Nephron (organoid): ENCODE data around the gene EIF1AX.
A peak's percentile ranks its signal among the peaks of the same experiment; 100 is the strongest.

Experiments
- H3K27ac Mint-ChIP-seq, 3 experiments: 2 replicates each; pipeline ENCODE4 v1.8.0; 2020; ENCODE audit warnings: mixed read lengths in 3 of 3, mild to moderate bottlenecking in 2 of 3, moderate library complexity in 1 of 3
- H3K27me3 Mint-ChIP-seq: 2 replicates; pipeline ENCODE4 v1.8.0; 2021; ENCODE audit warnings: low read depth, mild to moderate bottlenecking, moderate library complexity, mixed read lengths
- H3K36me3 Mint-ChIP-seq: 2 replicates; pipeline ENCODE4 v1.8.0; 2020; ENCODE audit warnings: low read depth, mixed read lengths
- H3K4me1 Mint-ChIP-seq: 2 replicates; pipeline ENCODE4 v1.8.0; 2020; ENCODE audit warnings: mixed read lengths
- H3K4me3 Mint-ChIP-seq, 3 experiments: 2 replicates each; pipeline ENCODE4 v1.8.0; 2020; ENCODE audit warnings: mild to moderate bottlenecking in 3 of 3, mixed read lengths in 3 of 3, moderate library complexity in 2 of 3
- H3K9me3 Mint-ChIP-seq: 2 replicates; pipeline ENCODE4 v1.8.0; 2020; ENCODE audit warnings: mixed read lengths
- TF ChIP-seq, protein P1 (sequence below), 3 experiments: fragments of 200-600 bp; sonication (generic); IDR thresholded peaks; one replicate each; pipeline ENCODE4 v1.5.0; 2021; ENCODE audit warnings: antibody characterized with exemption in 3 of 3; ENCODE audit not compliant: unreplicated experiment in 3 of 3

EIF1AX gene

DNA sequence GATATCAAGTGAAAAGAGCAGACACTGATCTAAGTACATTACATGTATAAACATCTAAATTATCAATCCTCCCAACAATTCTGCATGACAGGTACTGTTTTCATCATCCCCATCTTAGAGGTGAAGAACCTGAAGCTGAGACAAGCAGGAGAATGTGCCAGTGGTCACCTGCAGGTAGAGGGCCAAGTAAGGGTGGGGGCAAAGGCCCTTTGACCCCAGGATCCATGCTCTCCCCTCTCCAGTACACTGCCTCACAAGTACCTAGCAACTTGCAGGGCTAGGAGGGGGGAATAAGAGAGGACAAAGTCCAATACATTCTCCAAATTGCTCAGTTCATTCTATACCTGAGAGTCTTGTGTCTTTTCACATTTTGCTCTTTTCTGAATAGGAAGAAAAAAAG is 16.7 kb downstream of the EIF1AX start:
- Mint-ChIP-seq H3K9me3 (no peaks in the 10 kb centered on the region), H3K4me3 (no peak overlapping the region), H3K4me1 (no peaks in the 10 kb centered on the region), H3K27ac (no peak overlapping the region), H3K27me3 (no peaks in the 10 kb centered on the region), H3K36me3 (peaks cover 6% of the 10 kb centered on the region)
- TF ChIP-seq, protein P1, sequence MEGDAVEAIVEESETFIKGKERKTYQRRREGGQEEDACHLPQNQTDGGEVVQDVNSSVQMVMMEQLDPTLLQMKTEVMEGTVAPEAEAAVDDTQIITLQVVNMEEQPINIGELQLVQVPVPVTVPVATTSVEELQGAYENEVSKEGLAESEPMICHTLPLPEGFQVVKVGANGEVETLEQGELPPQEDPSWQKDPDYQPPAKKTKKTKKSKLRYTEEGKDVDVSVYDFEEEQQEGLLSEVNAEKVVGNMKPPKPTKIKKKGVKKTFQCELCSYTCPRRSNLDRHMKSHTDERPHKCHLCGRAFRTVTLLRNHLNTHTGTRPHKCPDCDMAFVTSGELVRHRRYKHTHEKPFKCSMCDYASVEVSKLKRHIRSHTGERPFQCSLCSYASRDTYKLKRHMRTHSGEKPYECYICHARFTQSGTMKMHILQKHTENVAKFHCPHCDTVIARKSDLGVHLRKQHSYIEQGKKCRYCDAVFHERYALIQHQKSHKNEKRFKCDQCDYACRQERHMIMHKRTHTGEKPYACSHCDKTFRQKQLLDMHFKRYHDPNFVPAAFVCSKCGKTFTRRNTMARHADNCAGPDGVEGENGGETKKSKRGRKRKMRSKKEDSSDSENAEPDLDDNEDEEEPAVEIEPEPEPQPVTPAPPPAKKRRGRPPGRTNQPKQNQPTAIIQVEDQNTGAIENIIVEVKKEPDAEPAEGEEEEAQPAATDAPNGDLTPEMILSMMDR (IDR thresholded peaks at IDR 0.05; ENCODE audit: unreplicated experiment in 3 of 3), result no peak

DNA sequence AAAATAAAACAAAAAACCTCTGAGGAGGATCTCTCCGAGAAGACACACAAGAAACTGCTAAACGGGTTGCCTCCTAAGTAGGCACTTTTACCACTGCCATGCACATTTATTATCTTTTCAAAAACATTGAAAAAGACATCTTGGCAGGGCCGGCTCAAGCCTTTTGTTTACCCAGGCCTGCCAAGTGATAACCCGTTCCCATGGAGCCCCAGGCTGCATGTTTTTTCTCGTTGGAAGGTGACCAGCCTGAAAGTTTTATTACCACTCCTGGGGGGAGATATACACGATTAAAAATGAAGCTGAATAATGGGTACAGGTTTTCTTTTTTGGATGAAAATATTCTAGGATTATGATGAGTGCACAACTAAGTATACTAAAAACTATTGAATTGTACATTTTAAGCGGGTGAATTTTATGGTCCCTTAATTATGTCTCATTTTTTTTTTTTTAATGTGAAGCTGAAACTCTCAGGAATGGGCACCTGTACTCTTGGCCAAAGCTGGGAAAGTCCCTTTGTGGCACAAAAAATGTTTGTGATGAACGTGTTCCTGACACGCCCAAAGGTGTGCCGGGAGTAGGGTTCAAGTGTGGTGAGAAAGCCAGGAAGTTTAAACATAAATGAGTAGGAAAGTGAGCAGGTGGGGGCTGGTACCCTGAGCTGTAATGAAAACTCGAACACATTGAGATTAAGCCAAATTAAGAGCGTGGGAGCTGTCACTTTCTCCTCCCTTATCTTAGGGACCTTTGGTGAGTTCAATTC is 23.4 kb downstream of the EIF1AX start:
- Mint-ChIP-seq H3K27me3 (peaks cover 39% of the 10 kb centered on the region), H3K27ac (no peak overlapping the region), H3K9me3 (peaks cover 4% of the 10 kb centered on the region), H3K36me3 (no peaks in the 10 kb centered on the region), H3K4me1 (no peaks in the 10 kb centered on the region), H3K4me3 (no peak overlapping the region)
- TF ChIP-seq, protein P1 (IDR thresholded peaks at IDR 0.05; ENCODE audit: unreplicated experiment in 3 of 3), result no peak

DNA sequence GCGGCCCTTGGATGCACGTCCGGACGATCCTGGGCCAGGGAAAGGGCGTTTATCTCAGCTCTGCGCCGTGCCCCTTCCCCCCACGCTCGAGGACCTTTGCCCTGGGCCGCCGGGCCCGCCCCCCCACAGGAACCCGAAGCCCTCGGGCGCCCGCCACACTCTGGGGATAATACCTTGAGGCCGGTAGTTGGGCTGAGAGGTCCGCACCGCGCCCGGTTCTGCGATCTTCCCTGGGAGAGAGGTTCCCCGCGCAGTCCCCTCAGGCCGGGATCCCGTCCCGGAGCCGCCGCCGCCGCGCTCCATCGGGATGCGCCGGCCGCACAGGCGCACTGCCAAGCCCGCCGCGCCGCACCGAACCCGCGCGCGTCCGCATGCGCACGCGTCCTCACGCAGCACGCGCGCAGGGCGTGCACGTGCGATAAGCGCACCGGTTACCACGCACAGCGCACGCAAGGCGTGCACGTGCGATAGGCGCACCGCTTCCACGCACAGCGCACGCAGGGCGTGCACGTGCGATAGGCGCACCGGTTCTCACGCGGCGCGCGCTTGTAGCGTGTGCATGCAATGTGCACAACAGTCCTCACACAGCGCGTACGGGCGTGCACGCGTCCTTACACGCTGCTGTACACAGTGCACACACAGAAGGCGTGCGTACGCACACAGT is 24.9 kb downstream of the EIF1AX start, which contains the start of gene MAP7D2:
TSS of gene MAP7D2 (minus strand) at position 331 of the 664 bp plus-strand sequence. CDS start at position 303, 28 bp downstream.
- Mint-ChIP-seq H3K27me3 (peaks cover 39% of the 10 kb centered on the region), H3K9me3 (peaks cover 4% of the 10 kb centered on the region), H3K36me3 (no peaks in the 10 kb centered on the region), H3K27ac (no peak within 1 kb of the TSS), H3K4me3 (peak within 1 kb of the TSS; percentile 55 to 77 (median 71)), H3K4me1 (no peaks in the 10 kb centered on the region)
- TF ChIP-seq, protein P1 (IDR thresholded peaks at IDR 0.05; ENCODE audit: unreplicated experiment in 3 of 3), result no peak

DNA sequence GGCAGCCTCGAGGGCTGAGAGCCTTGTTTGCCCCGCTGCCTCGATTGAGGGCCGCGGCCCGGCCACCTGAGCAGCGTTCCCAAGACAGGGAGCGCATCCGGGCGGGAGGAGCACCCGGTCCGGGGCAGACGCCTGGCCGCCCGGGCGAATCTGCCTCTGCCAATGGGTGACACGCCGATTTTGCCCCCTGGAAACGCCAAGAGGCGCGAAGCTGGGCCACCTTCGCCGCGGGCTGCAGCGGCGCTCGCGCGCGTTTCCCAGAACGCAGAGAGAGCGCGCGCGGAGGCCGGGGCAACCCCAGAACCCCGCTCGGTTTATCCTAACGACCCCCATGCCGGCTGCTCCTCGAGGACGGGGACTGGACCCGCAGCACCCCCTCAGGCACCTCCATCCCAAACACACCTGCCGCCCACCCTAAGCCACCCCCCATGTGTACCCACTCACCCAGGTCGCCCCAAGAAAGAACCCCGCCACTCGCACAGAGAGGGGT is 25.5 kb downstream of the EIF1AX start:
- TF ChIP-seq, protein P1 (IDR thresholded peaks at IDR 0.05; ENCODE audit: unreplicated experiment in 3 of 3), result no peak
- H3K27me3 Mint-ChIP-seq, result peaks cover 39% of the 10 kb centered on the region
- no peaks in the 10 kb centered on the region for H3K36me3 Mint-ChIP-seq
- peaks cover 7% of the 10 kb centered on the region for H3K9me3 Mint-ChIP-seq
- H3K4me3 Mint-ChIP-seq, result peak overlapping the region; percentile 55 to 77 (median 71)
- no peak overlapping the region for H3K27ac Mint-ChIP-seq
- no peaks in the 10 kb centered on the region for H3K4me1 Mint-ChIP-seq

DNA sequence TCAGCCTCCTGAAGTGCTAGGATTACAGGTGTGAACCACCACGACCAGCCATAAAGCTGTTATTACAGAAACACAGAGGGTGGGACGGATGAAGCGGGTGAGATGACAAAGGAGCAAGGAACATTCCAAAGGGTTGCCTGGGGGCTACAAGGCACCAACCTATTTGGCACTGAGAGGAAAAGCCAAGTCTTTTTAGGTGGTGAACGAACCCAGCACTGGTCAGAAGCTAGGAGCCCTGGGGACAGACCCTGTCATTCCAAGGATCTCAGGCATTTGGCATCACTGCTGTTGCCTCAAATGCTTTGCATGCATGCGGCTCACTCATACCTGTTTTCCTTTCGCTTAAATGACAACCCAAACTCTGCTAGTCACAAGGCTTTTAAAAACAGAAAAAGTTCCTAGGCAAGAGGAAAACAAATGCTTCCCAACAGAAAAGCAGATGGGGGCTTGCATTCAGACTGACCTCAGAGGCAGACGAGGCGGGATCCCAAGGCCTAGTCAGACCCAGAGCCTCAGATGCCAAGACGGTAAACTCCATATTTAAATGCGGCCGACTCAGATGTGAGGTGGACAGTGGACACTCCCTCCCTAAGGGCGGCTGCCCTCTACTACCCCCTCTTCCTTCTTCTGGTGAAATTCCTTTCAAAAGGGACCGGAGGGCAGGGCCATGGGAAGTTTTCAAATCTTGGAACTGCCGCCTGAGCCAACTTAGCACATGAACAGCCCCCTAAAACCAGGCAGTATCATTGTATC is 29.4 kb downstream of the EIF1AX start:
- TF ChIP-seq, protein P1 (IDR thresholded peaks at IDR 0.05; ENCODE audit: unreplicated experiment in 3 of 3), result no peak
- Mint-ChIP-seq H3K27ac (no peak overlapping the region), H3K27me3 (peaks cover 24% of the 10 kb centered on the region), H3K36me3 (no peaks in the 10 kb centered on the region), H3K4me3 (no peak overlapping the region), H3K4me1 (no peaks in the 10 kb centered on the region), H3K9me3 (peaks cover 7% of the 10 kb centered on the region)
